Measurements from ENCODE around the gene NEDD4L.
"Not testable (repeated sequence)": the region's sequence is repeated elsewhere in the genome, so short reads cannot be mapped to it uniquely, and the experiment has no call there.

NEDD4L gene

DNA sequence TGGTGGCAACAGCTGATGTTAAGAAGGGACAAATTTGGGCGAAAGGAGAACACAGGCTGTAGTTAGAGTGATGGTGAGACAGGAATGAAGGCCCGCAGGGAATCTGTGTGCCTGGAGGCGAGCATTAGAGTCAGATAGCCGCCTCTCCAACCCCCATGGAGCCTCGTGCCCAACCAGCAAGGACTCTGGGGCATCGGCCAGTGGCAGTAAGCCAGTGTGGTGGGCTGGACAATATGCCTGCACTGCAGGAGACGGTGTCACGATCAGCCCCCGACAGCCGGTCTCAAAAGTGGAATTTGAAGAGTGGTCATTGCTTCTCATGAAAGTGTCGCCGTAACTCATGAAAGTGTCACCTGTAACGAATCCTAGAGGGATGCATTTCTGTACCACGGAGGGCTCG, 335.4 kb downstream of the NEDD4L start:
- Histone ChIP-seq H3K9ac (ENCODE audit: low read length) (no peak overlapping the region), H3K9me2 (replicated peaks; ENCODE audit: insufficient read depth, low read length) (no peaks in the 10 kb centered on the region), H3K4me3 (ENCODE audit: insufficient read depth, low read length, poor library complexity, severe bottlenecking) (no peak overlapping the region), H4K20me1 (ENCODE audit: low read depth, low read length) (no peaks in the 10 kb centered on the region), H3K27me3 (ENCODE audit: low read length) (no peaks in the 10 kb centered on the region), H3K27ac (ENCODE audit: low read depth, low read length) (no peak overlapping the region), H3K36me3 (ENCODE audit: low read length) (no peaks in the 10 kb centered on the region), H3K79me2 (ENCODE audit: insufficient read depth, low read length) (no peaks in the 10 kb centered on the region), H2AFZ (ENCODE audit: low read depth, low read length, severe bottlenecking) (no peak overlapping the region), H3K4me2 (ENCODE audit: low read depth, low read length, poor library complexity, severe bottlenecking) (no peak overlapping the region), H3K9me3 (ENCODE audit: insufficient read depth, low read length) (no peaks in the 10 kb centered on the region), H3F3A (ENCODE audit: insufficient read depth) (no peaks in the 10 kb centered on the region)
- no peak for TF ChIP-seq EZH2phosphoT487 (conservative IDR thresholded peaks at IDR 0.05; ENCODE audit: low read length)
- TF ChIP-seq, protein P1, sequence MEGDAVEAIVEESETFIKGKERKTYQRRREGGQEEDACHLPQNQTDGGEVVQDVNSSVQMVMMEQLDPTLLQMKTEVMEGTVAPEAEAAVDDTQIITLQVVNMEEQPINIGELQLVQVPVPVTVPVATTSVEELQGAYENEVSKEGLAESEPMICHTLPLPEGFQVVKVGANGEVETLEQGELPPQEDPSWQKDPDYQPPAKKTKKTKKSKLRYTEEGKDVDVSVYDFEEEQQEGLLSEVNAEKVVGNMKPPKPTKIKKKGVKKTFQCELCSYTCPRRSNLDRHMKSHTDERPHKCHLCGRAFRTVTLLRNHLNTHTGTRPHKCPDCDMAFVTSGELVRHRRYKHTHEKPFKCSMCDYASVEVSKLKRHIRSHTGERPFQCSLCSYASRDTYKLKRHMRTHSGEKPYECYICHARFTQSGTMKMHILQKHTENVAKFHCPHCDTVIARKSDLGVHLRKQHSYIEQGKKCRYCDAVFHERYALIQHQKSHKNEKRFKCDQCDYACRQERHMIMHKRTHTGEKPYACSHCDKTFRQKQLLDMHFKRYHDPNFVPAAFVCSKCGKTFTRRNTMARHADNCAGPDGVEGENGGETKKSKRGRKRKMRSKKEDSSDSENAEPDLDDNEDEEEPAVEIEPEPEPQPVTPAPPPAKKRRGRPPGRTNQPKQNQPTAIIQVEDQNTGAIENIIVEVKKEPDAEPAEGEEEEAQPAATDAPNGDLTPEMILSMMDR (IDR thresholded peaks at IDR 0.05; ENCODE audit: insufficient read depth, low read length, poor library complexity, severe bottlenecking), result no peak

DNA sequence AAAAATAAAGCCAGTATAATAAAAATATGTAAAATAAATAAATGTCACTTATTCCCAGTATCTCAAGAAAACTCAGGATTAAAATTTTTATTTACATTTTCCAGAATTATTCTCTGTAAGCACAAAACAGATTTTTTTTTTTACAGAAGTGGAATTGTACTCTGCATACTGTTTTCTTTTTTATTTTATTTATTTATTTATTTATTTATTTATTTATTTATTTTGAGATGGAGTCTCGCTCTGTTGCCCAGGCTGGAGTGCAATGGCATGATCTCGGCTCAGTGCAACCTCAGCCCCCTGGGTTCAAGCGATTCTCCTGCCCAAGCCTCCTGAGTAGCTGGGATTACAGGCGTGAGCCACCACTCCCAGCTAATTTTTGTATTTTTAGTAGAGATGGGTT, 336.1 kb downstream of the NEDD4L start:
- H3K9me2 ChIP-seq (replicated peaks; ENCODE audit: insufficient read depth, low read length); H3K27me3 ChIP-seq (ENCODE audit: low read length); H3K4me3 ChIP-seq (ENCODE audit: insufficient read depth, low read length, poor library complexity, severe bottlenecking); H3K9me3 ChIP-seq (ENCODE audit: insufficient read depth, low read length); H3F3A ChIP-seq (ENCODE audit: insufficient read depth); H3K9ac ChIP-seq (ENCODE audit: low read length); H2AFZ ChIP-seq (ENCODE audit: low read depth, low read length, severe bottlenecking); H3K36me3 ChIP-seq (ENCODE audit: low read length); H3K4me2 ChIP-seq (ENCODE audit: low read depth, low read length, poor library complexity, severe bottlenecking); H4K20me1 ChIP-seq (ENCODE audit: low read depth, low read length); H3K27ac ChIP-seq (ENCODE audit: low read depth, low read length); H3K79me2 ChIP-seq (ENCODE audit: insufficient read depth, low read length): not testable (repeated sequence)

DNA sequence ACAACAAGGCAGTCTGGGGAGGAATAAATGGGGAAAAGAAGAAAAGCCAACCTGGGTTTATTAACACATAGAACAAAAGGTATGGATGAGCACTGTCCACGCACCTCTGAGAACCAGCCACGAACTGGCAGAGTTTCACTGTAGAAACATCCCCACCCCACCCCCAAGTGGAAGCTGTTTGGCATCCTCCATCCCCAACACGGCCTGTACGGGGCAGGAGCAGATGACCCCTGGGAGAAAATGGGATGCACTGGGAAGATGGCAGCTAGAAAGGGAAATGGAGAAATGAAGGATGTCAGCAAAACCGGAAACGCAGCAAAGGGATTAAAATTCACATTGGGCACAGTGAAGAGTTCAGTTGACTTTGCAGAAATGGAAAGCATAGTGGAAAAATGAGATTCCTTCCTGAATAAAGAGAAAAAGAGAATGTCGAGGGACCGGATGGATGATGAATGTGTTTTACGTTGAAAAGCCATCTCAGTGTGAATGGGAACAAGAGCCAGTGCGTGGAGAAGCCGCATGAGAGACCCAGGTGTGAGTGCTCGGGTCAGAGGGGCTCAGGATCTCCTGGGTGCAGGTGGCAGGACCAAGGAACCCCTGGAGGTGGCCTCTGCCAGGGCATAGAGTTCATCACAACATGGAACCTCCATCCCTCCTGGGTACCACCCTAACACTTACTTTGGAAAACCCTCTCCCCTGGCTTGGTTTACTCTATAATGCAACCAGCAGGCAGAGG, 337.8 kb downstream of the NEDD4L start:
- Histone ChIP-seq H3K79me2 (ENCODE audit: insufficient read depth, low read length) (no peaks in the 10 kb centered on the region), H3F3A (ENCODE audit: insufficient read depth) (no peaks in the 10 kb centered on the region), H3K27ac (ENCODE audit: low read depth, low read length) (no peak overlapping the region), H3K9me3 (ENCODE audit: insufficient read depth, low read length) (no peaks in the 10 kb centered on the region), H2AFZ (ENCODE audit: low read depth, low read length, severe bottlenecking) (no peak overlapping the region), H4K20me1 (ENCODE audit: low read depth, low read length) (no peaks in the 10 kb centered on the region), H3K27me3 (ENCODE audit: low read length) (no peaks in the 10 kb centered on the region), H3K4me3 (ENCODE audit: insufficient read depth, low read length, poor library complexity, severe bottlenecking) (no peak overlapping the region), H3K9me2 (replicated peaks; ENCODE audit: insufficient read depth, low read length) (no peaks in the 10 kb centered on the region), H3K36me3 (ENCODE audit: low read length) (no peaks in the 10 kb centered on the region), H3K9ac (ENCODE audit: low read length) (no peak overlapping the region), H3K4me2 (ENCODE audit: low read depth, low read length, poor library complexity, severe bottlenecking) (no peak overlapping the region)
- TF ChIP-seq, protein P1 (IDR thresholded peaks at IDR 0.05; ENCODE audit: insufficient read depth, low read length, poor library complexity, severe bottlenecking), result no peak
- TF ChIP-seq EZH2phosphoT487 (conservative IDR thresholded peaks at IDR 0.05; ENCODE audit: low read length), result no peak

DNA sequence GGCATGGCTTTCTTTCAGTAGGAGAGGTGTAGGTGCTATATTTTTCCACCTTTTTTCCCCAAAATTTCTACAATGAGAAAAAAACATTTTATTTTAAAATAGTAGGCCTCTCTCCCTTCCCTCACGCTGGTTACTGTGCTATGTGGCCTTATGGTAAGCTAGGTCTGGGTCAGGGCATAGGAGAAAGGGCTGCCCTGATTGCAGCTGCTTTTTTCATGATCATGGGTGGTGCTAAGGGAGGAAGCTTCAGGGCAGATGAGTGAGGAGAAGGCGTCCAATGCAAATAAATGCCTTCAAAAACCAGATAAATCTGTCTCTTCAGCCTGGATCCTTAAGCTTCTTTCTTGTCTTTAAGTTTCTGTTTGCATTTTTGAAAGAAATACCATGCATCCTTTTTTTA, 338.4 kb downstream of the NEDD4L start:
- H3K4me2 ChIP-seq (ENCODE audit: low read depth, low read length, poor library complexity, severe bottlenecking), result no peak overlapping the region
- no peak overlapping the region for H3K27ac ChIP-seq (ENCODE audit: low read depth, low read length)
- no peak for TF ChIP-seq EZH2phosphoT487 (conservative IDR thresholded peaks at IDR 0.05; ENCODE audit: low read length)
- TF ChIP-seq, protein P1 (IDR thresholded peaks at IDR 0.05; ENCODE audit: insufficient read depth, low read length, poor library complexity, severe bottlenecking), result no peak
- H3K9ac ChIP-seq (ENCODE audit: low read length), result no peak overlapping the region
- H3K4me3 ChIP-seq (ENCODE audit: insufficient read depth, low read length, poor library complexity, severe bottlenecking), result no peak overlapping the region
- no peaks in the 10 kb centered on the region for H3K27me3 ChIP-seq (ENCODE audit: low read length)
- H3F3A ChIP-seq (ENCODE audit: insufficient read depth), result no peaks in the 10 kb centered on the region
- no peaks in the 10 kb centered on the region for H3K9me3 ChIP-seq (ENCODE audit: insufficient read depth, low read length)
- no peaks in the 10 kb centered on the region for H3K36me3 ChIP-seq (ENCODE audit: low read length)
- H3K9me2 ChIP-seq (replicated peaks; ENCODE audit: insufficient read depth, low read length), result no peaks in the 10 kb centered on the region
- H4K20me1 ChIP-seq (ENCODE audit: low read depth, low read length), result no peaks in the 10 kb centered on the region
- H2AFZ ChIP-seq (ENCODE audit: low read depth, low read length, severe bottlenecking), result no peak overlapping the region
- H3K79me2 ChIP-seq (ENCODE audit: insufficient read depth, low read length), result no peaks in the 10 kb centered on the region
